Type B pancreatic cell (in vitro differentiated cells): ENCODE measurements around the gene APBB2. TPM values are rescaled to one million over a fixed set of nuclear protein-coding genes. Genes with fewer than 3 reads are reported as not detected.

Experiments
- DNase-seq: peaks from one replicate; pipeline ENCODE4 v3.0.0; 2021; ENCODE audit warnings: mixed read lengths; ENCODE audit not compliant: unreplicated experiment; ENCODE audit errors: extremely low spot score
- H3K27ac Mint-ChIP-seq: 2 replicates; pipeline ENCODE4 v1.8.0; 2021; ENCODE audit warnings: mild to moderate bottlenecking, mixed read lengths
- H3K27me3 Mint-ChIP-seq: 2 replicates; pipeline ENCODE4 v1.8.0; 2021; ENCODE audit warnings: mixed read lengths
- H3K36me3 Mint-ChIP-seq: 2 replicates; pipeline ENCODE4 v1.8.0; 2021; ENCODE audit warnings: mixed read lengths
- H3K4me1 Mint-ChIP-seq: one replicate; pipeline ENCODE4 v1.8.0; 2021; ENCODE audit warnings: mixed read lengths; ENCODE audit not compliant: unreplicated experiment
- H3K4me3 Mint-ChIP-seq: 2 replicates; pipeline ENCODE4 v1.8.0; 2021; ENCODE audit warnings: mild to moderate bottlenecking, mixed read lengths
- H3K9me3 Mint-ChIP-seq: 2 replicates; pipeline ENCODE4 v1.8.0; 2021; ENCODE audit warnings: mixed read lengths
- CTCF ChIP-seq: fragments of 200-600 bp; sonication (generic); conservative IDR thresholded peaks from 2 replicates; pipeline ENCODE4 v1.5.0; 2021; ENCODE audit warnings: antibody characterized with exemption, mild to moderate bottlenecking
- total RNA-seq: library from RNA; stranded (reverse); gene quantifications from 2 replicates; pipeline ENCODE4 v1.2.1, GENCODE V29; 2021; ENCODE audit warnings: low replicate concordance

The APBB2 gene
- total RNA-seq, 1 donor from 2014 or later: 33.3 TPM

GRCh38 chr4:41158756-41159155 lies 55.6 kb downstream of the APBB2 start:
- no peaks in the 10 kb centered on the region for H3K9me3 Mint-ChIP-seq
- H3K36me3 Mint-ChIP-seq: no peaks in the 10 kb centered on the region
- H3K27ac Mint-ChIP-seq: no peak overlapping the region
- no peaks in the 10 kb centered on the region for H3K27me3 Mint-ChIP-seq
- TF ChIP-seq CTCF: no peak
- no peak overlapping the region for H3K4me3 Mint-ChIP-seq
- peaks cover 7% of the 10 kb centered on the region for H3K4me1 Mint-ChIP-seq
- DNase-seq: no peak

- no peak overlapping the region for H3K27ac Mint-ChIP-seq
- H3K36me3 Mint-ChIP-seq: no peaks in the 10 kb centered on the region
- no peak for DNase-seq
- TF ChIP-seq CTCF: no peak
- no peak overlapping the region for H3K4me3 Mint-ChIP-seq
- H3K27me3 Mint-ChIP-seq: no peaks in the 10 kb centered on the region
- H3K9me3 Mint-ChIP-seq: no peaks in the 10 kb centered on the region
- H3K4me1 Mint-ChIP-seq: peaks cover 7% of the 10 kb centered on the region
Observed at GRCh38 chr4:41158274-41158673, 56.1 kb downstream of the APBB2 start.

- no peaks in the 10 kb centered on the region for H3K36me3 Mint-ChIP-seq
- no peak overlapping the region for H3K4me3 Mint-ChIP-seq
- no peak overlapping the region for H3K27ac Mint-ChIP-seq
- H3K4me1 Mint-ChIP-seq: peaks cover 7% of the 10 kb centered on the region
- no peaks in the 10 kb centered on the region for H3K9me3 Mint-ChIP-seq
- TF ChIP-seq CTCF: no peak
- DNase-seq: no peak
- H3K27me3 Mint-ChIP-seq: no peaks in the 10 kb centered on the region
Observed at GRCh38 chr4:41157009-41157408, 57.3 kb downstream of the APBB2 start.

- no peak for DNase-seq
- Mint-ChIP-seq H3K36me3 (no peaks in the 10 kb centered on the region), H3K4me1 (peaks cover 7% of the 10 kb centered on the region), H3K4me3 (no peak overlapping the region), H3K27ac (no peak overlapping the region), H3K27me3 (no peaks in the 10 kb centered on the region), H3K9me3 (no peaks in the 10 kb centered on the region)
- no peak for TF ChIP-seq CTCF
Observed at GRCh38 chr4:41156574-41156973, 57.8 kb downstream of the APBB2 start.

- Mint-ChIP-seq H3K27ac (no peak overlapping the region), H3K27me3 (no peaks in the 10 kb centered on the region), H3K9me3 (no peaks in the 10 kb centered on the region), H3K4me3 (no peak overlapping the region), H3K36me3 (no peaks in the 10 kb centered on the region), H3K4me1 (peaks cover 7% of the 10 kb centered on the region)
- no peak for TF ChIP-seq CTCF
- no peak for DNase-seq
Observed at GRCh38 chr4:41155194-41155830, 59.0 kb downstream of the APBB2 start.

- DNase-seq: no peak
- no peak for TF ChIP-seq CTCF
- Mint-ChIP-seq H3K36me3 (no peaks in the 10 kb centered on the region), H3K9me3 (no peaks in the 10 kb centered on the region), H3K4me1 (peaks cover 4% of the 10 kb centered on the region), H3K27me3 (no peaks in the 10 kb centered on the region), H3K4me3 (no peak overlapping the region), H3K27ac (no peak overlapping the region)
Observed at GRCh38 chr4:41154814-41155177, 59.5 kb downstream of the APBB2 start.
